WTC11 (cell line): ENCODE results near the gene RWDD3. TPM values are rescaled to one million over a fixed set of nuclear protein-coding genes. Genes with fewer than 3 reads are reported as not detected.

Experiments used
- ATAC-seq: fragments of 200-7000 bp; cut with Tn5 transposase; 2 replicates; pipeline ENCODE4 v1.10.0; 2021; ENCODE audit warnings: mild to moderate bottlenecking, moderate library complexity
- CTCF ChIA-PET: fragments of 300-600 bp; sonication (Branson Sonifier 250); formaldehyde crosslinking; loops from one replicate; lab custom pipeline; 2021; ENCODE audit warnings: antibody characterized with exemption; lab: Charles Lee
- POLR2A ChIA-PET: fragments of 350-600 bp; sonication (Branson Sonifier 250); formaldehyde crosslinking; loops from one replicate; lab custom pipeline; 2021; ENCODE audit warnings: antibody characterized with exemption; lab: Charles Lee
- DNase-seq: peaks from one replicate; pipeline ENCODE4 v3.0.0; 2021; ENCODE audit warnings: low spot score
- H3K27ac Mint-ChIP-seq: 2 replicates; pipeline ENCODE4 v1.8.0; 2021; ENCODE audit warnings: mixed read lengths
- H3K27me3 Mint-ChIP-seq: 2 replicates; pipeline ENCODE4 v1.8.0; 2021; ENCODE audit warnings: low read depth, mild to moderate bottlenecking, moderate library complexity, mixed read lengths
- H3K36me3 Mint-ChIP-seq: 2 replicates; pipeline ENCODE4 v1.8.0; 2021; ENCODE audit warnings: mixed read lengths
- H3K4me1 Mint-ChIP-seq: 2 replicates; pipeline ENCODE4 v1.8.0; 2022; ENCODE audit warnings: mixed read lengths
- H3K4me3 Mint-ChIP-seq: 2 replicates; pipeline ENCODE4 v1.8.0; 2021; ENCODE audit warnings: mild to moderate bottlenecking, moderate library complexity, mixed read lengths
- H3K9me3 Mint-ChIP-seq: 2 replicates; pipeline ENCODE4 v1.8.0; 2021; ENCODE audit warnings: mixed read lengths
- AFF4 ChIP-seq: sonication (generic); formaldehyde crosslinking; IDR thresholded peaks from 2 replicates; pipeline ENCODE4 v1.8.1; 2023; ENCODE audit warnings: mild to moderate bottlenecking, missing genetic modification reagents, borderline replicate concordance
- E2F5 ChIP-seq: sonication (generic); formaldehyde crosslinking; IDR thresholded peaks from 2 replicates; pipeline ENCODE4 v1.8.1; 2022; ENCODE audit warnings: mild to moderate bottlenecking, moderate library complexity, missing genetic modification reagents
- GTF2I ChIP-seq: fragments of 250-450 bp; sonication (Bioruptor Pico); conservative IDR thresholded peaks from 2 replicates; pipeline ENCODE4 v1.4.0; 2021; ENCODE audit warnings: mild to moderate bottlenecking
- IRF2 ChIP-seq: sonication (generic); formaldehyde crosslinking; IDR thresholded peaks from 2 replicates; pipeline ENCODE4 v1.8.0; 2022; ENCODE audit warnings: low read depth, missing genetic modification reagents, borderline replicate concordance
- JAZF1 ChIP-seq: fragments of 250-450 bp; sonication (Bioruptor Pico); IDR thresholded peaks from 2 replicates; pipeline ENCODE4 v1.9.0; 2021; ENCODE audit warnings: moderate library complexity, mild to moderate bottlenecking, inconsistent platforms
- JUN ChIP-seq: sonication (generic); formaldehyde crosslinking; IDR thresholded peaks from 2 replicates; pipeline ENCODE4 v1.8.0; 2023; ENCODE audit warnings: mild to moderate bottlenecking, missing genetic modification reagents
- MXD4 ChIP-seq: fragments of 250-450 bp; sonication (Bioruptor Pico); IDR thresholded peaks from 2 replicates; pipeline ENCODE4 v1.8.0; 2021; ENCODE audit warnings: mild to moderate bottlenecking, moderate library complexity, borderline replicate concordance
- NFATC4 ChIP-seq: fragments of 250-450 bp; sonication (Bioruptor Pico); IDR thresholded peaks from 2 replicates; pipeline ENCODE4 v1.9.0; 2021; ENCODE audit warnings: mild to moderate bottlenecking
- RELA ChIP-seq: sonication (generic); formaldehyde crosslinking; IDR thresholded peaks from 2 replicates; pipeline ENCODE4 v1.8.1; 2022; ENCODE audit warnings: missing genetic modification reagents, mild to moderate bottlenecking, borderline replicate concordance
- SMAD4 ChIP-seq: sonication (generic); formaldehyde crosslinking; IDR thresholded peaks from 2 replicates; pipeline ENCODE4 v1.8.0; 2022; ENCODE audit warnings: mild to moderate bottlenecking, missing genetic modification reagents
- TEAD4 ChIP-seq: sonication (generic); formaldehyde crosslinking; IDR thresholded peaks from 2 replicates; pipeline ENCODE4 v1.8.0; 2022; ENCODE audit warnings: mild to moderate bottlenecking, missing genetic modification reagents
- TP53 ChIP-seq: sonication (generic); formaldehyde crosslinking; IDR thresholded peaks from 2 replicates; pipeline ENCODE4 v1.8.1; 2023; ENCODE audit warnings: mild to moderate bottlenecking, missing genetic modification reagents
- USF2 ChIP-seq: sonication (generic); formaldehyde crosslinking; IDR thresholded peaks from 2 replicates; pipeline ENCODE4 v1.8.1; 2023; ENCODE audit warnings: mild to moderate bottlenecking, missing genetic modification reagents, moderate library complexity
- ZBTB43 ChIP-seq: sonication (generic); formaldehyde crosslinking; IDR thresholded peaks from 2 replicates; pipeline ENCODE4 v1.8.1; 2023; ENCODE audit warnings: mild to moderate bottlenecking, missing genetic modification reagents
- ZNF138 ChIP-seq: sonication (generic); formaldehyde crosslinking; conservative IDR thresholded peaks from 2 replicates; pipeline ENCODE4 v1.8.1; 2022; ENCODE audit warnings: mild to moderate bottlenecking, moderate library complexity, missing genetic modification reagents
- ZNF423 ChIP-seq: fragments of 250-450 bp; sonication (Bioruptor Pico); IDR thresholded peaks from 2 replicates; pipeline ENCODE4 v2.1.2; 2022; ENCODE audit warnings: mild to moderate bottlenecking, moderate library complexity
- total RNA-seq: library from RNA; stranded (reverse); gene quantifications from 3 replicates; pipeline ENCODE4 v1.2.3, GENCODE V29; 2021
- TF ChIP-seq, protein P1 (sequence below): sonication (generic); formaldehyde crosslinking; IDR thresholded peaks from 2 replicates; pipeline ENCODE4 v1.8.1; 2023; ENCODE audit warnings: mild to moderate bottlenecking, moderate library complexity, missing genetic modification reagents
- TF ChIP-seq, protein P2 (sequence below): sonication (generic); formaldehyde crosslinking; conservative IDR thresholded peaks from 2 replicates; pipeline ENCODE4 v1.8.1; 2022; ENCODE audit warnings: mild to moderate bottlenecking, missing genetic modification reagents
- TF ChIP-seq, protein P3 (sequence below): sonication (generic); formaldehyde crosslinking; IDR thresholded peaks from 2 replicates; pipeline ENCODE4 v1.8.0; 2022; ENCODE audit warnings: mild to moderate bottlenecking, missing genetic modification reagents

The RWDD3 gene
- total RNA-seq, 1 experiment from 2014 or later = 13.9 TPM

GRCh38 chr1:95216292-95216990, 17.6 kb upstream of the RWDD3 start:
- TF ChIP-seq ZNF423 (CRISPR knock-in tag) = no peak
- no peak for TF ChIP-seq RELA
- no peak for TF ChIP-seq E2F5 (CRISPR knock-in tag)
- TF ChIP-seq, protein P1, sequence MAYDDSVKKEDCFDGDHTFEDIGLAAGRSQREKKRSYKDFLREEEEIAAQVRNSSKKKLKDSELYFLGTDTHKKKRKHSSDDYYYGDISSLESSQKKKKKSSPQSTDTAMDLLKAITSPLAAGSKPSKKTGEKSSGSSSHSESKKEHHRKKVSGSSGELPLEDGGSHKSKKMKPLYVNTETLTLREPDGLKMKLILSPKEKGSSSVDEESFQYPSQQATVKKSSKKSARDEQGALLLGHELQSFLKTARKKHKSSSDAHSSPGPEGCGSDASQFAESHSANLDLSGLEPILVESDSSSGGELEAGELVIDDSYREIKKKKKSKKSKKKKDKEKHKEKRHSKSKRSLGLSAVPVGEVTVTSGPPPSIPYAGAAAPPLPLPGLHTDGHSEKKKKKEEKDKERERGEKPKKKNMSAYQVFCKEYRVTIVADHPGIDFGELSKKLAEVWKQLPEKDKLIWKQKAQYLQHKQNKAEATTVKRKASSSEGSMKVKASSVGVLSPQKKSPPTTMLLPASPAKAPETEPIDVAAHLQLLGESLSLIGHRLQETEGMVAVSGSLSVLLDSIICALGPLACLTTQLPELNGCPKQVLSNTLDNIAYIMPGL = no peak
- TF ChIP-seq TP53 = no peak
- TF ChIP-seq NFATC4 (CRISPR knock-in tag) = no peak
- no peak for TF ChIP-seq USF2
- TF ChIP-seq ZNF138 (CRISPR knock-in tag) = no peak
- no peak for TF ChIP-seq SMAD4 (CRISPR knock-in tag)
- TF ChIP-seq ZBTB43 (CRISPR knock-in tag) = no peak
- Mint-ChIP-seq H3K27ac (no peak overlapping the region), H3K4me1 (peaks cover 7% of the 10 kb centered on the region), H3K4me3 (no peak overlapping the region), H3K9me3 (peaks cover 15% of the 10 kb centered on the region), H3K27me3 (no peaks in the 10 kb centered on the region), H3K36me3 (peaks cover 7% of the 10 kb centered on the region)
- peak; percentile 16; the same call in 1 of the 2 replicates for ATAC-seq
- CTCF ChIA-PET = no interaction called here
- POLR2A ChIA-PET = no interaction called here
- no peak for DNase-seq

DNA sequence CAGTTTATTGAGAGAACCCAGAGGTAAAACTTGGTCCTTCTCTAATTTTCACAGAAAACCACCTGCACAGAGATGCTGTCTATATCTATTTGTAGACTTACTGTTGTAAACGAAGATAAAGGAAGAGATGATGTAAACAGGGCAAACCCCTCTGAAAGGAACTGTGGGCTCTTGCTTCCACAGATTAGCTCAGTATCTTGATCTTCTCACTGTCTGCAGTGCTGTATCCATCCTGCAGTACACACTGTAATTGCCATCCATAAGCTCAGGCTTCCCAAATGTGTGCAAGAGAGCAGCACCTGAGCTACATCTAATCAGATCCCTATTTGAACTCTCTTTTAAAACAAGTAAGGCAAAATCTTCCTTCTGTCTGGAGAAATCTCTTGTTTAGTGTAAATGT, 16.6 kb upstream of the RWDD3 start:
- DNase-seq = no peak
- ChIA-PET CTCF (no interaction called here), POLR2A (no interaction called here)
- TF ChIP-seq IRF2 (CRISPR knock-in tag) (no peak), JAZF1 (CRISPR knock-in tag) (no peak)
- H3K4me1 Mint-ChIP-seq = peaks cover 11% of the 10 kb centered on the region
- no peak for ATAC-seq
- no peak overlapping the region for H3K4me3 Mint-ChIP-seq
- H3K27ac Mint-ChIP-seq = no peak overlapping the region
- no peaks in the 10 kb centered on the region for H3K27me3 Mint-ChIP-seq
- peaks cover 7% of the 10 kb centered on the region for H3K36me3 Mint-ChIP-seq
- H3K9me3 Mint-ChIP-seq = peaks cover 15% of the 10 kb centered on the region

DNA sequence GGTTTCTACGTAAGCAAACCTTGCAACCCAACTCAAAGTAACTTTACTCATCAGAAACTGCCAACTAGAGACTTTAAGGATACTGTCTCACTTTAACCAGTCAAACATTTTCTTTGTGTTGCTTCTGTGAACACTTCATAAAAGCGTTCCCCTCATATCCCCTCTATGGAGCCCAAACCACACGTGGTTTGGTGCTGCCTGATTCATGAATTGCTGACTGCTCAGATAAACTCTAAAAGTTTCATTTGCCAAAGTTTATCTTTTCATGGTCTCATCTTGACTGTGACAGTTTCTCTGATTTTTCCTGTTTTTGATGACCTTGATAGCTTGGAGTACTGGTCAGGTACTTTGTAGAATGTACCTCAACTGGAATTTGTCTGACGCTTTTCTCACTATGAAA, 14.6 kb upstream of the RWDD3 start:
- no peak overlapping the region for H3K27ac Mint-ChIP-seq
- ATAC-seq = no peak
- H3K27me3 Mint-ChIP-seq = no peaks in the 10 kb centered on the region
- no peak for DNase-seq
- H3K4me1 Mint-ChIP-seq = peaks cover 11% of the 10 kb centered on the region
- H3K4me3 Mint-ChIP-seq = no peak overlapping the region
- ChIA-PET CTCF (no interaction called here), POLR2A (no interaction called here)
- H3K9me3 Mint-ChIP-seq = peaks cover 15% of the 10 kb centered on the region
- peaks cover 7% of the 10 kb centered on the region for H3K36me3 Mint-ChIP-seq
- TF ChIP-seq ZNF138 (CRISPR knock-in tag) = no peak
- TF ChIP-seq JUN (CRISPR knock-in tag) = no peak
- no peak for TF ChIP-seq E2F5 (CRISPR knock-in tag)
- TF ChIP-seq TEAD4 (CRISPR knock-in tag) = no peak
- TF ChIP-seq GTF2I = no peak
- TF ChIP-seq AFF4 (CRISPR knock-in tag) = no peak
- TF ChIP-seq, protein P2, sequence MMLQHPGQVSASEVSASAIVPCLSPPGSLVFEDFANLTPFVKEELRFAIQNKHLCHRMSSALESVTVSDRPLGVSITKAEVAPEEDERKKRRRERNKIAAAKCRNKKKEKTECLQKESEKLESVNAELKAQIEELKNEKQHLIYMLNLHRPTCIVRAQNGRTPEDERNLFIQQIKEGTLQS = no peak
- TF ChIP-seq, protein P3, sequence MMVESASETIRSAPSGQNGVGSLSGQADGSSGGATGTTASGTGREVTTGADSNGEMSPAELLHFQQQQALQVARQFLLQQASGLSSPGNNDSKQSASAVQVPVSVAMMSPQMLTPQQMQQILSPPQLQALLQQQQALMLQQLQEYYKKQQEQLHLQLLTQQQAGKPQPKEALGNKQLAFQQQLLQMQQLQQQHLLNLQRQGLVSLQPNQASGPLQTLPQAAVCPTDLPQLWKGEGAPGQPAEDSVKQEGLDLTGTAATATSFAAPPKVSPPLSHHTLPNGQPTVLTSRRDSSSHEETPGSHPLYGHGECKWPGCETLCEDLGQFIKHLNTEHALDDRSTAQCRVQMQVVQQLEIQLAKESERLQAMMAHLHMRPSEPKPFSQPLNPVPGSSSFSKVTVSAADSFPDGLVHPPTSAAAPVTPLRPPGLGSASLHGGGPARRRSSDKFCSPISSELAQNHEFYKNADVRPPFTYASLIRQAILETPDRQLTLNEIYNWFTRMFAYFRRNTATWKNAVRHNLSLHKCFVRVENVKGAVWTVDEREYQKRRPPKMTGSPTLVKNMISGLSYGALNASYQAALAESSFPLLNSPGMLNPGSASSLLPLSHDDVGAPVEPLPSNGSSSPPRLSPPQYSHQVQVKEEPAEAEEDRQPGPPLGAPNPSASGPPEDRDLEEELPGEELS (CRISPR knock-in tag) = no peak
- TF ChIP-seq MXD4 = no peak
